Tibial nerve (tissue), 4 donors: Measurements from ENCODE around the gene STMP1.
"Not testable (repeated sequence)": the region's sequence is repeated elsewhere in the genome, so short reads cannot be mapped to it uniquely, and the experiment has no call there.

Experiments used
- CTCF ChIP-seq, 5 experiments: fragments of 200-600 bp in 3 of 5; fragments of 450-650 bp in 2 of 5; sonication (generic) in 3 of 5; IDR thresholded peaks; one replicate each; pipeline ENCODE4 v1.5.1; 2016 to 2019; ENCODE audit warnings: antibody characterized with exemption in 5 of 5, mild to moderate bottlenecking in 3 of 5, moderate library complexity in 2 of 5
- EP300 ChIP-seq, 2 donors: sonication (generic); formaldehyde crosslinking; IDR thresholded peaks; one replicate each; pipeline ENCODE4 v1.6.1; 2017; ENCODE audit warnings: antibody characterized with exemption in 2 of 2, mild to moderate bottlenecking in 1 of 2

- not testable (repeated sequence) for TF ChIP-seq CTCF, EP300 (IDR thresholded peaks at IDR 0.05)
Measured at GRCh38 chr7:135667626-135668025, 5.3 kb downstream of the STMP1 start.
